Muscle layer of duodenum (tissue), 2 donors: Measurements from ENCODE around the gene ARHGAP45.
"Not testable (repeated sequence)": the region's sequence is repeated elsewhere in the genome, so short reads cannot be mapped to it uniquely, and the experiment has no call there.

ENCODE experiments used
- H3K27ac ChIP-seq: one replicate; pipeline ENCODE4 v1.7.0; 2013; ENCODE audit warnings: mild to moderate bottlenecking, low read length
- H3K27me3 ChIP-seq: one replicate; pipeline ENCODE4 v1.7.0; 2013; ENCODE audit warnings: low read depth, mild to moderate bottlenecking, control low read depth, low read length
- H3K36me3 ChIP-seq, 2 donors: one replicate each; pipeline ENCODE4 v1.7.0; 2013; ENCODE audit warnings: low read length in 2 of 2, control low read depth in 1 of 2, mild to moderate bottlenecking in 1 of 2; ENCODE audit not compliant: insufficient read depth in 2 of 2, control insufficient read depth in 1 of 2
- H3K4me1 ChIP-seq, 2 donors: one replicate each; pipeline ENCODE4 v1.7.0; 2013; ENCODE audit warnings: low read length in 2 of 2, mild to moderate bottlenecking in 2 of 2, control low read depth in 1 of 2, moderate library complexity in 1 of 2; ENCODE audit not compliant: insufficient read depth in 2 of 2, control insufficient read depth in 1 of 2
- H3K4me3 ChIP-seq, 2 donors: one replicate each; pipeline ENCODE4 v1.7.0; 2013; ENCODE audit warnings: low read length in 2 of 2, low read depth in 1 of 2, mild to moderate bottlenecking in 1 of 2
- H3K9me3 ChIP-seq, 2 donors: one replicate each; pipeline ENCODE4 v1.7.0; 2013; ENCODE audit warnings: low read length in 2 of 2, control low read depth in 1 of 2, mild to moderate bottlenecking in 1 of 2; ENCODE audit not compliant: control insufficient read depth in 1 of 2
- donor health status: healthy.

Gene ARHGAP45

GRCh38 chr19:1122021-1122971 is 55.3 kb downstream of the ARHGAP45 start:
- H3K27ac ChIP-seq = no peak overlapping the region
- peaks cover 0 to 7% of the 10 kb centered on the region in 2 donors for H3K4me1 ChIP-seq
- H3K27me3 ChIP-seq = no peaks in the 10 kb centered on the region
- no peak overlapping the region for H3K4me3 ChIP-seq
- no peaks in the 10 kb centered on the region for H3K9me3 ChIP-seq
- peaks cover 39 to 95% of the 10 kb centered on the region in 2 donors for H3K36me3 ChIP-seq

GRCh38 chr19:1122972-1123363 is 56.0 kb downstream of the ARHGAP45 start:
- Histone ChIP-seq H3K4me3 (no peak overlapping the region), H3K4me1 (peaks cover 0 to 7% of the 10 kb centered on the region in 2 donors), H3K27me3 (no peaks in the 10 kb centered on the region), H3K27ac (no peak overlapping the region), H3K36me3 (peaks cover 35 to 95% of the 10 kb centered on the region in 2 donors), H3K9me3 (no peaks in the 10 kb centered on the region)

- Histone ChIP-seq H3K4me3 (no peak overlapping the region), H3K36me3 (peaks cover 35 to 93% of the 10 kb centered on the region in 2 donors)
Observed at GRCh38 chr19:1123381-1123780, 56.4 kb downstream of the ARHGAP45 start.

GRCh38 chr19:1123885-1124677 is 57.1 kb downstream of the ARHGAP45 start:
- no peaks in the 10 kb centered on the region for H3K9me3 ChIP-seq
- peaks cover 0 to 7% of the 10 kb centered on the region in 2 donors for H3K4me1 ChIP-seq
- H3K4me3 ChIP-seq = no peak overlapping the region
- H3K27me3 ChIP-seq = no peaks in the 10 kb centered on the region
- peaks cover 35 to 86% of the 10 kb centered on the region in 2 donors for H3K36me3 ChIP-seq
- H3K27ac ChIP-seq = no peak overlapping the region

More at GRCh38 chr19:1123381-1123780, 56.4 kb downstream of the ARHGAP45 start:
- Histone ChIP-seq H3K27ac (no peak overlapping the region), H3K4me1 (peaks cover 0 to 7% of the 10 kb centered on the region in 2 donors), H3K9me3 (no peaks in the 10 kb centered on the region), H3K27me3 (no peaks in the 10 kb centered on the region)

- peaks cover 0 to 16% of the 10 kb centered on the region in 2 donors for H3K4me1 ChIP-seq
- no peaks in the 10 kb centered on the region for H3K27me3 ChIP-seq
- H3K36me3 ChIP-seq = peaks cover 23 to 70% of the 10 kb centered on the region in 2 donors
- no peak overlapping the region for H3K4me3 ChIP-seq
- no peak overlapping the region for H3K27ac ChIP-seq
- H3K9me3 ChIP-seq = no peaks in the 10 kb centered on the region
Observed at GRCh38 chr19:1125601-1126467, 58.9 kb downstream of the ARHGAP45 start.

GRCh38 chr19:1126984-1127760 is 60.2 kb downstream of the ARHGAP45 start:
- H3K27ac ChIP-seq = no peak overlapping the region
- H3K36me3 ChIP-seq = peaks cover 11 to 56% of the 10 kb centered on the region in 2 donors
- peaks cover 0 to 19% of the 10 kb centered on the region in 2 donors for H3K4me1 ChIP-seq
- no peaks in the 10 kb centered on the region for H3K9me3 ChIP-seq
- H3K4me3 ChIP-seq = no peak overlapping the region
- H3K27me3 ChIP-seq = no peaks in the 10 kb centered on the region

- Histone ChIP-seq H3K4me1 (peaks cover 6 to 25% of the 10 kb centered on the region in 2 donors), H3K27ac (no peak overlapping the region), H3K27me3 (no peaks in the 10 kb centered on the region), H3K36me3 (peaks cover 10 to 48% of the 10 kb centered on the region in 2 donors), H3K4me3 (no peak overlapping the region), H3K9me3 (no peaks in the 10 kb centered on the region)
Observed at GRCh38 chr19:1128106-1128505, 61.1 kb downstream of the ARHGAP45 start.

GRCh38 chr19:1129084-1129483 is 62.1 kb downstream of the ARHGAP45 start:
- Histone ChIP-seq H3K4me3 (peak overlapping the region in 1 of 2 donors; percentile 32), H3K4me1 (peaks cover 6 to 23% of the 10 kb centered on the region in 2 donors), H3K36me3 (peaks cover 7 to 38% of the 10 kb centered on the region in 2 donors)
- H3K27me3 ChIP-seq, H3K9me3 ChIP-seq, H3K27ac ChIP-seq: not testable (repeated sequence)

GRCh38 chr19:1129535-1129934 is 62.6 kb downstream of the ARHGAP45 start:
- H3K27me3 ChIP-seq = no peaks in the 10 kb centered on the region
- H3K36me3 ChIP-seq = peaks cover 5 to 35% of the 10 kb centered on the region in 2 donors
- no peaks in the 10 kb centered on the region for H3K9me3 ChIP-seq
- peak overlapping the region in 1 of 2 donors; percentile 32 for H3K4me3 ChIP-seq
- H3K27ac ChIP-seq = no peak overlapping the region
- H3K4me1 ChIP-seq = peaks cover 6 to 23% of the 10 kb centered on the region in 2 donors
